ENCODE results near the gene PRKCH. TPM values are rescaled to one million over a fixed set of nuclear protein-coding genes. Genes with fewer than 3 reads are reported as not detected.
"Not testable (repeated sequence)": the region's sequence is repeated elsewhere in the genome, so short reads cannot be mapped to it uniquely, and the experiment has no call there.

Gene PRKCH
- total RNA-seq, 1 donor from 2014 or later: 209 TPM

DNA sequence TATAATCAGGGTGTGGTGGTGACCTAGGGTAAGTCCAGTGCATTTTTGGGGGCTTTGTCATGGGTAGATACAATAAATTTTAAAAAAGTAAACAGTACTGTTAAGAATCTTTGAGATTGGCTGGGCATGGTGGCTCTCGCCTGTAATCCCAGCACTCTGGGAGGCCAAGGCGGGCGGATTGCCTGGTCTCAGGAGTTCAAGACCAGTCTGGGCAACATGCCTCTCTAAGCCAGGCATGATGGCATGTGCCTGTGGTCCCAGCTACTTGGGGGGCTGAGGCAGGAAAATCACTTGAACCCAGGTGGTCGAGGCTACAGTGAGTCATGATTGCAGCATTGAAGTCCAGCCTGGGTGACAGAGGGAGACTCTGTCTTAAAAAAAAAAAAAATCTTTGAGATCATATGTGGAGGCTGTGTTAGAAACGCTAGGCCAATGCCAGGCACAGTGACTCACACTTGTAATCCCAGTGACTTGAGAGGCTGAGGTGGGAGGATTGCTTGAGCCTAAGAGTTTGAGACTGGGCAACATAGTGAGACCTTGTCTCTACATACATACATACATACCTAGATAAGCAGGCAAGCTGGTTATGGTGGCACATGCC is 67.7 kb downstream of the PRKCH start:
- DNase-seq (ENCODE audit: low read depth in 2 of 2): peak in 1 of 2 donors; percentile 41

DNA sequence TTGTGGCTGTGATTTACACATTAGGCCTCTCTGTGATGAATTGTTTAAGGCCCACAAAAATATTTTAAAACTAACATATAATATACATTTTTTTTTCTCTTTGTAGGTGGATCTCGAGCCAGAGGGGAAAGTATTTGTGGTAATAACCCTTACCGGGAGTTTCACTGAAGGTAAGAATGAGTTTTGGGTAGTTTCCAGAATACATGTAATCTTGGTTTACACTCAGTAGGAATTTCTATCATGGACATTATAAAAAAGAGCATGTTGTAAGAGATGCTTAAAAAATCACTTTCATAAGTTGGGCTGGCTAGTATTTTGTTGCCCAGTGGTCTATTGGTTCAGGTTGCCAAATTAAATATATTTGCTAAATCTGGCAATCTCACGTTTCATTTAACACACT is 69.7 kb downstream of the PRKCH start:
- no peak for DNase-seq (ENCODE audit: low read depth in 2 of 2)

DNA sequence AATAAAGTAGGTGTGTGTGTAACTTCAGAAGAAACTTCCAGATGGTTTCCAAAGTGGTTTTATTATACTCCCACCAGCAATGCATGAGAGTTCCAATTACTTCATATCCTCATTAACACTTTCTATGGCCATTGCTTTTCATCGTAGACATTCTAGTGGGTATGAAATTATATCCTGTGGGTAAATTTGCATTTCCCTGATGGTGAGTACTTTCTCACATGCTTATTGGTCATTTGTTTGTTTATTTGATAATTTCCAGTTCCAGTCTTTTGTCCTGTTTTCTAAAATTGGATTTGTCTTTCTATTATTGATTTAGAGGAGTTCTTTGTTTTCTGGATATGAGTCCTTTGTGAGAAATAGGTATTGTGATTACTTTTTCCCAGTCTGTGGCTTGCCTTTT is 70.9 kb downstream of the PRKCH start:
- no peak for DNase-seq (ENCODE audit: low read depth in 2 of 2)

- no peak for DNase-seq (ENCODE audit: low read depth in 2 of 2)
These were observed 73.2 kb downstream of the PRKCH start for GRCh38 chr14:61394542-61394941.

DNA sequence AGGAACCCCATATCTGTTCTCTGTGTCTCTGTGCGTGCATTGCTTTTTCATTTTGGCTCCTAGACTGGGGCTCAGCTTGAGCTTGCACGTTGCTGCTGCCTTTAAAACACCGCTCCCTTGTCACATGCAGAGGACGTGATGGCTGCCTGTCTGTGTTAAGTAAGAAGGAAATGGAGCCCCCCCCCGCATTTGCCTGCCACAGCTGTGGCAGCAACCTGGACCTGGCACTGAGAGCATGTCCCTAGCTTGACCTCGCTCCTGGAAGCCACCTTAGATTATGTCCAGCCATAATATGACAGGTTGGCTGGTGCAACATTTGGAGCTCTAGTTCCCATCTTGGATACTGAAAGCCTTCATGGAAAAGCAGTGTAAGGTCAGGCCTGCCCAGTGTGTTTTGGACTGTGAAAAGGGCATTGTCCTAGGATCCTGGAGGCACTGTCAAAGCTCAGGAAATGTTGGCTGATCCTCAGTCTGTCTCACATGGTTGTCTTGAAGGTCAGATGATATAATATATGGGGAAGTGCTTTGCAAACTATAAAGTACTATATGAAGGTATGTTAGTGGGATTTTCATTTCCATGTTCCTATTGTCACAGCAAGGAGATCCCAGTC is 73.8 kb downstream of the PRKCH start:
- no peak for DNase-seq (ENCODE audit: low read depth in 2 of 2)

DNA sequence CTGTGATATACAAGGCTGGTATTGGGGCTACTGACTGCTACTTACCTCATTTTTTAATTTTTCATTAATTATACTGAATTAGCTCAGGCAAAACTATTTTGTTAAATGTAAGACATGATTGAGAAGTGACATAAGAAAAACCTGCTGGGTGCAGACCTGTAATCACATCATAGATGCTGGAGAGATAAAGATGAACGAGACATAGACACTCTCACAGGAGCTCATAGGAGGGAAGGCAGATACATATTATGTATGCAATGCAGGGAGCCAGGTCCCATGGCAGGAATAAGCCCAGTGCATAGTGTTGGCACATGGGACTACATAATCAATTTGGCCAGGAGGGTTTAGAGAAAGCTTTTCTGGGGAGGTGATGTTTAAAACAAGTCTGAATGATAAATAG is 74.9 kb downstream of the PRKCH start:
- no peak for DNase-seq (ENCODE audit: low read depth in 2 of 2)

DNA sequence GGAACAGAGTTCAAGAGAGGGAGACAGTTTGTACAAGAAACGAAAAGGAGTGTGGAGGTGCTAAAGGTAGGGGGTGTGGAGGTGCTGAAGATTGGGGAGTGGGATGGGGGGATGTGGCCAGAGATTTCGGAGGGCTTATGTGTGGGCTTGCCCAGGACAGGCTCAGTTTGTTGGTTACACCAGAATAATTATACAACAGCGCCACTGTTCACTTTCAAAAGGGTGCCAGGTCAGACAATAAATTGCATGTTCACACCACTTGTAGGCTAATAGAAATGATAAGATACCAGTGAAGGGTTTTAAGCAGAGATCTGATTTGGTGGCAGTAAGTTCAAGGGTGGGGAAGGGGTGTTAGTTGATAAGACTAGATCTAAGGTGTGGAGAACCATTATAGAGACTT is 75.3 kb downstream of the PRKCH start:
- DNase-seq (ENCODE audit: low read depth in 2 of 2): no peak

- no peak for DNase-seq (ENCODE audit: low read depth in 2 of 2)
These were observed 76.2 kb downstream of the PRKCH start for GRCh38 chr14:61397615-61398014.

DNA sequence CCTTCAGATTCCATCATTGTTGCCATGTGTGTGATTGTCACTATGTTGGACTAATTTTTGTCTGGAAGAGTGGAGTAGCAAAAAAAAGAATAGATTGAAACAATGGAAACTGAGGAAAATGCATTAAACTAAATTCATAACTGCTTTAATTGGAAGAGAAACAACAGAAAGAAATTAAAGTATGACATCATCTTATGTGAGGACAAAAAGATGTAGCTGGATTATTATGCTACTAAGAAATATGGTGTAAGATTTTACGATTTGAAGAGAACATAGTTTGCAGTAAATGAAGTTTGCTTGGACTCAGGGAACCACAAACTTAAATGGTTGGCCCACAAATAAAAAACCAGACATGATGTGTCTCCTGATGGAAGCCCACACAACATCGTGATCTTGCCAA is 76.8 kb downstream of the PRKCH start:
- DNase-seq (ENCODE audit: low read depth in 2 of 2): no peak

GRCh38 chr14:61399365-61399764 is 78.0 kb downstream of the PRKCH start:
- no peak for DNase-seq (ENCODE audit: low read depth in 2 of 2)

DNA sequence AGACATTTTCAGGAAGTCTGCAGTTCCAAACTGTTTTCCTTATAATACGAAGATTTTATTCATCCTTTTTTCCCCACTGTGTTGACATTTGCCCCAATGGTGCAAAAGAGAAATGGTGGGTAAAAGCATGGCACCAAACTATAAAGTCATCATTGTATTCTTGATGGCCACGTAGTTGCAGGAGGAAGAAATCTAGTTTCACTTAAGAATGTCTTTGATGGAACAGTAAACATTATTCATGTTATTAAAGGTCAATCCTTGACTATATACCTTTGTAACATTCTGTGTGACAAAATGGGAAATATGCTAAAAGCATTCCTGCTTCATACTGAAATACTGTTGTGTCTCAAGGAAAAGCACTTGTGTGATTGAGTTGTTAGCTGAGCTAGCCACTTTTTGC is 80.1 kb downstream of the PRKCH start:
- no peak for DNase-seq (ENCODE audit: low read depth in 2 of 2)

- peak; percentile 26 to 55 for DNase-seq (ENCODE audit: low read depth in 2 of 2)
These were observed 82.0 kb downstream of the PRKCH start for GRCh38 chr14:61403411-61403810.

- DNase-seq (ENCODE audit: low read depth in 2 of 2): no peak
These were observed 83.3 kb downstream of the PRKCH start for GRCh38 chr14:61404637-61405036.

GRCh38 chr14:61406198-61406597 is 84.8 kb downstream of the PRKCH start:
- DNase-seq (ENCODE audit: low read depth in 2 of 2): peak in 1 of 2 donors; percentile 35

DNA sequence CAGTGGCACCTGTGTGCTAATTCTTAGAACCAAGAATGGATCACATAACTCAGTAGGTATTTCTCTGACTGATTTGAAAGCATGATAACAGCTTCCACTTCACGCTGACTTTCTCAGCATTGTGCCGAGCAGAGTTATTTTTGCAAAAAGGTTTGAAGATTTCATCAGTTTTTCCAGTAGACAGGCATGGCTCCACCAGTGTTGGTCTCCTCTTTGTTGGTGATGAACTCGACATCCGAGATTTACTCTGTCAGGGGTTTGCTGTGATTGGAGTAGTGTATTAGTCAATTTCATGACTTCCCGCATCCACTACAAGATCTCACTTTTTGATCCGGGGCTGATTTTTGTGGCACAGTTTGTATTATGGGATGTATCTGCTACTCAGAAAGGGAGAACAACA is 85.3 kb downstream of the PRKCH start:
- DNase-seq (ENCODE audit: low read depth in 2 of 2): peak; percentile 41 to 47

DNA sequence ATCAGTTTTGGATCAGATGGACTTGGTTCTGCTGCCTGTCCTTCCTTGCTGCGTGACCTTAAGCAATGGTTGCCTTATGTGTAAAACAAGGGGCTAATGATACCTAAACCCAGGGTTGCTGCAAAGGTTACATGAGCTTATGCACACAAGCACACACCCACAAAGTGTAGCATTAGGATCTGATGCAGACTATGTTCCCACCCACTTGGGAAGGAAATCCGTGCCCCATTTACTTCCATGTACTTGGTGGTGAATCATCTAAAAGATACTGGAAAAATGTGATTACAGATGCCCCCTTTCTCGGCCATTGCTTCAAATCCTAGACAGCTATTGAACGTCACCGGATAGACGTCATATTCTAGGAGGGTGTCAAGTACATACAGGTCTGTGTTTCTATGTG is 87.1 kb downstream of the PRKCH start:
- peak in 1 of 2 donors; percentile 36 for DNase-seq (ENCODE audit: low read depth in 2 of 2)

DNA sequence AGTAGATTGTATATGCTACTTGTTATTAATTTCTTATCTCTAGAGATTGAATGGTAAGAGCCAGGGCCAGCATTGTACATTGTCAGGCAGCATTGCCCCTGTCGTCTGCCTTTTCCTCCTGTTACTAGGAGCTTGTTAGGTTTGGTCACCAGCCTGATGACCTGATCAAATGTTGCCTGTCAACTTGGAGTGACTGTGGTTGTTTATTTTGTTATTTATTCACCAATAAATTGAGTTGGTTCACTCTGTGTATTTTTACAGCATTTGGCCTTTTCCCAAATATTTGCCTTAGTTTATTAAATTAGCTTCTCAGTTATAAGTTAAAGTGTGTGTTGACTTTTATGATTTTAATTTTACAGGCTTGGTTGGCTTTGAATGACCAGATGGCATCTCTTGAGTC is 88.4 kb downstream of the PRKCH start:
- no peak for DNase-seq (ENCODE audit: low read depth in 2 of 2)

DNA sequence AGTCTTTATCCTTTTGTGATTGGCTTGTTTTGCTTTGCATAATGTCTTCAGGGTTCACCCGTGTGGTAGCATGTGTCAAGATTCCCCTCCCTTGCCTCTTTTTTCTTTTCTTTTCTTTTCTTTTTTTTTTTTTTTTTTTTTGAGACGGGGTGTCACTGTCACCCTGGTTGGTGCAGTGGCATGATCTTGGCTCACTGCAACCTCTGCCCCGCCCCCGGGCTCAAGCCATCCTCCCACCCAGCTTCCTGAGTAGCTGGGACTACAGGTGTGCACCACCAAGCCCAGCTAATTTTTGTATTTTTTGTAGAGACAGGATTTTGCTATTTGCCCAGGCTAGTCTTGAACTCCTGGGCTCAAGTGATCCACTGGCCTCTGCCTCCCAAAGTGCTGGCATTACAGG is 94.6 kb downstream of the PRKCH start:
- DNase-seq (ENCODE audit: low read depth in 2 of 2): not testable (repeated sequence)

DNA sequence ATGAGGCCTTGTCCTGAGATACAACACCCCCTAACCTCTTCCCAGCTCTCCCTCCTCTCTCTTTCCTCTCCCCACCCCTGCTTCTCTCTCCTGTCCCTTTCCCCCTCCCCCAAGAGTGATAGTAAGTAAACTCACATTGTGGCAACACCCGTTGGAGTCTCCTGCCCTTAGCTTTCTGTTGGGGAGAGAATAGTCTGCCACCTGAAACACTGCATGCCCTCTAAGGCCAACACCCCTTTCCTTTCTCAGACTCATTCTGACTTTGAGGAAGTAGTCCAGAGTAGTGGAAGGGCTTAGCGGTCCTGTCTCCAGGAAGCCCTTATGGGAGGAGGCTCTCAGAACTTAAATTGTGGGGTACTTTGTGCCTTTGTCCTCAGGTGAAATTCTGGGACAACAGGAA is 95.2 kb downstream of the PRKCH start:
- DNase-seq (ENCODE audit: low read depth in 2 of 2): no peak

GRCh38 chr14:61417141-61417540 is 95.8 kb downstream of the PRKCH start:
- no peak for DNase-seq (ENCODE audit: low read depth in 2 of 2)

GRCh38 chr14:61417883-61418455 is 96.6 kb downstream of the PRKCH start:
- DNase-seq (ENCODE audit: low read depth in 2 of 2): peak in 1 of 2 donors; percentile 52

DNA sequence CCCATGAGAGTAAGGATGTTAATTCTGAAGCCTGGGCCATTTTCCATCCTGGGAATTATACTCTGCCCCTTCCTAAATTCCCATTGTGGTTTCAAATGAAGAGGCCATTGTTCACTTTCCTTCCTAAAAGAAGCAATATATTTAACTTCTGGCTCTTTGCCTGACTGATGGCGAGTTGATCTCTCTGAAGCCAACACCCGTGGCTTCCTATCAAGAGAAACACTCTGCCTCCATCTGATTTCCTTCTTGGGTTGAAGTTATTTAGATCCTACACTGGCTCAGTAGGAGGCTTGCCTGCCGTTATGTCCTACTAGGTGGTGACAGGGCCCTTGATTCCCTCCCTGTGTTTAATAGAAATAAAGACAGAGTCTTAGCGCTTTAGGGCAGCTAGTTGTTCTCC is 97.4 kb downstream of the PRKCH start:
- DNase-seq (ENCODE audit: low read depth in 2 of 2): peak in 1 of 2 donors; percentile 90

DNA sequence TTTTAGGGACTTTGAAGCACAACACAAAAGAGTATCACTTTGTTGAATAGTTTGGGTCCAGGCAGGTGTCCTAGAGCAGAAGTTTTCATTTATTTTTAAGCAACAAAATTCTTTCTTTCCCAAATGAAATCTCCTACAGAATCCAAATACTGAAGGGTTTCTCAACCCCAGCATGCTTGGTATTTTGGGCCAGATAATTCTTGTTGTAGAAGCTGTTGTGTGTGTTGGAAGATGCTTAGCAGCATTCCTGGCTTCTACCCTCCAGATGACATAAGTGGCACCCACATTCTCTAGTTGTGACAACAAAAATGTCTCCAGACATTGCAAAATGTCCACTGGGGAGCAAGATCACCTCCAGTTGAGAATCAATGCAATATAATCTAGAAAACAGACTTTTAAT is 97.8 kb downstream of the PRKCH start:
- DNase-seq (ENCODE audit: low read depth in 2 of 2): no peak

Measured in dermis microvascular lymphatic vessel endothelial cell (primary cell).